Testis (tissue), 2 donors: ENCODE data around the gene SERPINA10.

Source experiments
- CTCF ChIP-seq, 3 experiments: fragments of 450-650 bp in 2 of 3; fragments of 200-600 bp in 1 of 3; sonication (generic) in 1 of 3; IDR thresholded peaks; one replicate each; pipeline ENCODE4 v1.5.1; 2016 to 2019; ENCODE audit warnings: antibody characterized with exemption in 3 of 3, mild to moderate bottlenecking in 2 of 3, moderate library complexity in 1 of 3
- POLR2A ChIP-seq: fragments of 450-650 bp; IDR thresholded peaks from one replicate; pipeline ENCODE4 v1.6.1; 2017; ENCODE audit warnings: antibody characterized with exemption, mild to moderate bottlenecking, moderate library complexity

- TF ChIP-seq CTCF (IDR thresholded peaks at IDR 0.05) (no peak), POLR2A (no peak)
Measured at GRCh38 chr14:94285158-94285557, 7.9 kb downstream of the SERPINA10 start.
